IPS-NIHi11 (cell line): ENCODE data around the gene ZDHHC17.

Experiments used
- DNase-seq: peaks from one replicate; pipeline ENCODE4 v3.0.0; 2012; ENCODE audit warnings: mixed read lengths, low spot score

Gene ZDHHC17

DNA sequence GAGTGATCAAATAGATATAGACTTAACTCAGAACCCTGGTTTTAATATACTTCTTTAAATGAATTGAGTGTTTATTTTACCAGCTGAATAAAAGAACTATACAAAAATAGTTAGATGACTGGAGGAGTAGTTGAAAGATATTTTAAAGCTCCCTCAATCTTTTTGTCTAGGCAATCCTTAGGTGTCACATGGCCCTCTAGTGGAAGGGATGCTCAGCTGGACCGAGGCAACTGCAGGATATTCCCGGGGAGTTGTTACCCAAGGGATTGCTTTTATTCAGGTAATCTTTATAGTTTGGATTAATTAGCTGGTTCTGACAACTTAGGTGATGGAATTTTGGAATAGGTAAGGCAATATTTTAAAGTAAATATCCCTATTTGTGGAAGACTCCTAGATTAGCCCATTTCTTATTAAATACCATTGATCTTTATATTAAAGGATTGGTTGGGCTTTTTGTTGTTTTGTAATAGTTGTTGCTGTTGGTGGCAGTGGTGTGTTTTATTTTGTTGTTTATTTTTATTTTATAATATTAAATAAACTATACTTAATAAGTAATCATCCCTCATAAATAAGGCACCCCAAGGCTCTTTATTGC, 57.1 kb downstream of the ZDHHC17 start:
- DNase-seq = peak; percentile 58

DNA sequence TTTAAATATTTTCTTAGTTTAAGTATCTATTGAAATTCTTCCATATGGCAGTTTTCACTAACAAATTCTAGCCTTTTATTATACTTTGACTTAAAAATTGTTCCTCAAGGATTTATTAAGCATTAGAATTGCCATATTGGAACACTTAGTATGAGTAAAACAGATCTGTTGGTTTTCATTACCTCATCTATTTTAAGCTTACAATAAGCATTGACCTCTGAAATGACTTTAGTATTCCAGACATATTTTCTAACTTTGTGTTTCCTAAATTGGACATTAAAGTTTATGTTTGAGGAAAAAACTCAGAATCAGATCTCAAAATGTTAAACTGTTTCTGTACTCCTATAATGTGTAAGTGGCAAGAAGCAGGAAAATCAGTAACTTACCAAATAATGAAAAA, 66.5 kb downstream of the ZDHHC17 start:
- no peak for DNase-seq

DNA sequence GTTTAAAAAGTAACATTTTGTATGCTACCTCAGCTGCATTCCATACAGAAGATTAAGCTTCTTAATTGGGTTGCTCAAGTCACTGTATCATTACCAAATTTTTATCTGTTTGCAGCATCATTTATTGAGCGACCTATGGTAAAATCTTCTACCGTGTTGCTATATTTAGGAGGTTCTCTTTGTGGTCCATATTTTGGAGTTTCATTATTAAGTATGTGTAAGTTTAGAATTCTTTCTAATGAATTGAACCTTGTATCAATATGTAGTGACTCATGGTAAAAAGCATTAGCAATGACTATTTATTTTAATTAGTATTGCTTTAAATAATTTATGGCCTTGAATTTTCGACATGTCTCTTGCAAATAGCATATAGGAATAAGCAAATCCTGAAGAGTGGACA, 72.7 kb downstream of the ZDHHC17 start:
- DNase-seq = no peak

DNA sequence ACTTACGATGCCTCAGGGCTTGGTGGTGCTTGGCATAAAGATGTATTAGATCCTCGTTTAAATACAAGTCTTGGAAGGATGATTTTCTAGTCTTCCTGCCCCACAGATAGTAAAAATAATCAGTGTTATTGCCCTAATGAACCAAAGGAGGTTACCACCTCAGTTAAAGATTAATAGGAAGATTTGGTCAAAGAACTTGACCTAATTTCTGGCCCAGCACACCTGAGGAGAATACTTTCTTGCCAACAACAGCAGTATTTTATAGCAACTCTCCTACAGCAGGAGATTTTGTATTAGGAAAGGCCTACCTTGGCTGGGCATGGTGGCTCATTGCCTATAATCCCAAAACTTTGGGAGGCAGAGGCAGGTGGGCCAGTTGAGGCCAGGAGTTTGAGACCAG, 83.3 kb downstream of the ZDHHC17 start:
- no peak for DNase-seq

DNA sequence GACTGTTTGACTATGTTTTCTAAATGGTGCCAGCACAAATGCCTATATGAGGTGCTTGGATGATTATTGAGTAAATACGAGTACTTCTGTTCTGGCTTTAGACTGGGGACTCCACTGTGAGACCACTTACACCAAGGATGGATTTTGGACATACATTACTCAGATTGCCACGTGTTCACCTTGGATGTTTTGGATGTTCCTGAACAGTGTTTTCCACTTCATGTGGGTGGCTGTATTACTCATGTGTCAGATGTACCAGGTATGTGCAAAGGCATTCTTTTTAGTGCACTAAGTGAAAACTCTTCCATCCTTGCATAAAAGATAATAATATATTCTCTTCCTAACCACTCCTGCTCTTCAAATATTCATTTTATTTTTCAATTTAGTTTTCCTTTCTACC, 84.2 kb downstream of the ZDHHC17 start:
- no peak for DNase-seq

DNA sequence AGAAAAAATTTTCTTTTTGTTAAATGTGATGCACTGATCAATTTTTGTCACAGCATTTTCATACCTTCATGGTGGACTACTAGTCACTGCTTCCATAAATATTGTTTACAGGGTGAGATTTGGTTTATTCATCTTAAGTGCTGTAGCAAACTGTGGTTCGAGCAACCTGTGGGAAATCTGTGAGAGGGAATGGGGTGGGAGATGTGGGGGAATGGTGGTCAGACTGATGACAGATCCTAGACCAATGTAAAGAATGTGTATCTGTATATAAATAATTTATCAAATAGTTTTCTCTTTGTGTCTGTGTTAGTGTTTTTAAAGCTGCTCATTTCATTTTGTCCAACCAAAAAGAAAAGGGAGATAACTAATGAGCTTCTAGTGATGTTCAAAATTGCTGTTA, 88.2 kb downstream of the ZDHHC17 start:
- DNase-seq = no peak

DNA sequence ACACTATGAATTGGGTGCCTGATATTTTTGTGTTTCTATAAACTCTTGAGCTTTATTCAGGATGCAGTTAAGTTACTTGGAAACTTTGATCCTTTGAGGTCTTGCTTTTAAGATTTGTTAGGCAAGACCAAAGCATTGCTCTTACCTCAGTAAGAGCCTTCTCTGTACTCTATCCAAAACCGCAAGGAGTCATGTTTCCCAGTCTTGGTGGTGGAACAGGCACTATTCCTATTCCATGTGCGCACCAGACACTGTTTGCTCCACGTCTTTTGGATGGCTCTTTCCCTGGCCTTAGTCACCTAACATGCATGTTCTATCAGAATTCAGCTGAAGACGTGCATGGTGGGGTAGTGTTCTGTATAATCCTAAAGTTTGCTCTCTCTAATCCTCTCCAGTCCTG, 91.4 kb downstream of the ZDHHC17 start:
- no peak for DNase-seq

DNA sequence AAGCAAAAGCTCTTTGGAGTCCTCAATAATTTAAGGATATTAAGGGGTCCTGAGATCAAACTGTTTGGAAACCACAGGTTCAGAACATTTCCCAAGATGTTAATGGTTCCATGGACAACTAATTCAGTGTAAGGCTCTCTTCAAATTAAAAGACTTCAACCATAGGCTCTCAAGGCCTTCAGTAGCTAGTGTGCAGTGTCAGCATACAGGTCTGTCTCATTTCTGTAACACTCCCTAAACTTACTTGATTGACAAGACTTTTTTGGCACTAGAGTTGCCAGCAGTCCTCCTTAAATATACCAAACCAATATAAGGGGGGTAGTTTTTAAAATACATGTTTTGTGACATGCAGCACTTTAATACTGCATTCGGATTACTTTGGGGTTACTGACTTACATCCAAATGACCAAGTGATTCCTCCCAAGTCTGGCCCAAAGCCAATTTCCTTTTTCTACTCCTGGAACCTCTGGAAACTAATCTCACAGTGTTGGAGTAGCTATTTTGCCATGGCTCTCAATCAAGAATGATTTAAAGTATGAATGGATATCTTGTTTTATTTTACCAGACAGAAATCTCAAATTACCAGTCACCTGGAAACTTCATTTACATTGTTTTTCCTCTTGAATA, 92.2 kb downstream of the ZDHHC17 start:
- DNase-seq = no peak

DNA sequence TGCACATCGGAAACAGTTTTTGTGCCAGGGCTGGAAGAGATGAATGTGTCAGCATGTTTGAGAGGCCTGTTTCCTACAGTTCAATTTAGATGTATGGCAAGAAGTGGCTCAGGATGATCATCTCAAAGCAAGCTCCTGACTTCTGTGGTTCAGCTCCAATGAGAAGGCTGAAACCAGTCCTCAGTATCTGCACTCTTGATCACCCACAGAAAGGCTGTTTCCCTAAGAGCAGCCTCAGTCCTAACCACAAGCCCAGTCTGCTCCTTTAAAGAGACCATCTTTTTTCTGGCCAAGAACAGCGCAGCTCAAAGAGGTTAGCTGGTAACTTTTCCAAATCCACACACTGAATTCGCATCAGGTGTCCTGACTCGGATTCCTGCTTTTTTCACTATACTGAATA, 95.7 kb downstream of the ZDHHC17 start:
- no peak for DNase-seq

DNA sequence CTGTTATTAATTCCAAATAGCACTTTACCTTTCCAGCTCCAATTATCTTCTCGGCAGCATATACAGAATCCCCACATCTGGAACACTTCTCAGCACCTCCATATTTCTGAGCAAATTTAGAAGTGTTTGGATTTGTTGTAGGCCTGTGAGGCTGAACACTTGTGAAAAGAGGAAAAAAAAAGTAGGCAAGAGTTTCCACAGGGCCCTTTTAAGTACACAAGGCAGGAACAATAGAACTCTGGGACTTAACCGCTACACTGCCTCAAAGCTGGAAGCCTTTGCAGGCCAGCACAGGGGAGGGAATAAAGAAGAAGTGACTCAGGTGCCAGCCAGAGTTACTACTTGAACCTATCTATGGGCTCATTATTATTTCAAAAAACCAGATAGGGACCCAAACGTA, 96.3 kb downstream of the ZDHHC17 start:
- no peak for DNase-seq

DNA sequence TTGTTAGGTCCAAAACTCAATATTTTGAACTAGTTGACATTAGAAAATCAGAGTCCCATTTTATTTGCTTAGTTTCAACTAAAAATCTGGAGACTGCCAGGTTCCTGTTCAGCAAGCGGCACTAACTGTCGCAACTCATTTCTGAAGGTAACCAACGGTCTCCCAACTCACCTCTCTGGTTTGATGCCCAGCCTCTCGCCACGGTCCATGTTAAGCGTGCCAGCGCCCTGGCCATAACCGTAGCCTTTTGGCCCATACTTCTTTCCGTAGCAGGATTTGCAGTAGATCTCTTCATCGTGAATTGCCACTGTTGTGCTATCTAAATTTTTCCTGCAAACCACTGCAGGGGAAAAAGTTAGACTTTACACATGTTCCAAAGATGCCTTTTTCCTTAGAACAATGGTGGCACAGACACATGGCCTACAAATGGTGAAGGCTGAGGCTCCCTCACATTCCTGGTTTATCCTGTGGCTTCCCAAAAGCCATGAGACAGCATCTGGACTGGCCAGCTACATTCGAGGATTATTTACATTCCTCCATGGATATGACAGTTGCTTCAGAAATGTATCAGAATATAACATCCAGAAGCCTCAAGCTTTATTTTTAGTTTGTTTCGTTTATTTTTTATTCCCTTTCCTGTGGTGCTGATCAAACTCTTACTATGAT, 99.2 kb downstream of the ZDHHC17 start:
- no peak for DNase-seq

DNA sequence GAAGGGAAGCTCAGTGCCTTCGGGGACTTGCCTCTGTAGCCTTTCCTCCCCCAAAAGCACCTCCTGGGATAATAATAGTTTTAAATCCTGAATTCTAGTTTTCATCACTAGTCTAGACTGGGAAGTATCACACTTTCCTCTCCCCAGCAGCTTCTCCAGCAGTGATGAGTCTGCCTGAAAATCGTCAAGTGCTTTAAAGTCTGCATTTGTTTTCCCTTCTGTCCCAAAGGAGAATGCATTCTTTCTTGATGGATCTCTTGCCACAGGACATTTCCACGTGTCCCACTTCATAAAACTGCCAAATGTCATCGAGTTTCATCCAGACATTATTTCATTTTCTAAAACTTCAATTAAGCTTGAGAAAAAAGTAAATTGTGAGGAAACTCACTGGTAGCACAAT, 99.9 kb downstream of the ZDHHC17 start:
- DNase-seq = no peak

DNA sequence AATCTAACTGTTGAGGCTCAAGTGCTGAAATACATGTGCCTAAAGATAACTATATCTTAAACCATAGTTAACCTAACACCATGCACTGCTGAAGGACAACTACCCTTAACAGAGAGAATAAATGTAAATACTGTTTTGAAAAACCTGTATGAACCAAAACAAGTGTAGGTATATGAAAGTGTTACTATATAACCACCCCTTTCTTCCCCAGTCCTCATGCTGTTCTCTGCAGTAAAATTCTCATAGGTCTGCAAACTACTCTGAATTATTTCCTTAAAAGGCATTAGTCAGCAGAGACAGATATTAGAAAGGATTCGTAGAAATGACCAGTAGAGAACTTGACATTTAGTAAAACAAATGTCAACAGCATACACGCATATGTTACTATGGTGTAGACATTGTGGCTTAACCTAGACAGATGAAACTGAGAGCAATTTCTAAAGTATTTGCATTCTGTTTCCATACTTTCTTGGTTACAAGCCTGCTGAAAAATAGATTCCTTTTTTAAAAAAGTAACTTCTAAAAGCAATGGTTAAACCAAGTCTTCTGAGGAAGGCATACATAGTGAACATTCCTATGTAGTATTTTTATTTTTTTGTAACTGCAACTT, 101.0 kb downstream of the ZDHHC17 start:
- no peak for DNase-seq

DNA sequence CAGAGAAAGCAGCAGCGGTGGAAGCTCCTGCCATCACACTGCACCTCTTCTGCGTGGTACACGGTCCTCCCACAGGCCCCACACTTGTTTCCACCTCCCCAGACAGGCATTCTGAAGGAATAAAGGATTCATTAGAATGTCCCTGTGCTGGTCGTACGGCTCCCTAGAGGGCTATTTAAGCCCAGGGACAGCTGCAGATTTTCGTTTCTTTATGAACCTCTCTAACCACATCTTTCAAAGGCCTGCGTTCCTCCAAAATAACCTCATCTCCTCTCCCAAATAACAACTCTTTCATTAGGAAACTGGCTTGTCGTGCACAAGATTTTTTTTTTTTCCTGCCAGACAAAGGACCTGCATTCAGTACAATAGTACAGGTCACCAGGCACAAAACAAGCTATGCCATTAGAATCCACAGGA, 102.2 kb downstream of the ZDHHC17 start:
- DNase-seq = no peak

DNA sequence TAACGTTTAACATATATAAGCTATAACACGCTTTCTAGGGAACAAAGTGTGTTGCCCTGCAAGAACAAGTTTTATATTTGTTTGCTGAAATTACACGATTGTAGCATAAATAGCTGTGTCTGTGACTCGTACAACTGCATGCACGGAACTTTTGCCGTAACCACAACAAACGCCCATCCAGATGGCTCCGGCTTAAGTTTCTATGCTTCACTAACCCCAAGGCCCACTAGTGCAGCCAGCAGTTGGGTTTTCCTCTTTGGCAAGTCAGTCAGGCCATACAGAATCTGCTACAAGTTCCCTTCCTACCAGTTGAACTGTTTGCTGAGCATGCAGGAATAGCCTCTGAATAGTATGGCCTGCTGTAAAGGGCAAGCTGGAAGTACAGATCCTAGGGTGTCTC, 102.8 kb downstream of the ZDHHC17 start:
- no peak for DNase-seq

DNA sequence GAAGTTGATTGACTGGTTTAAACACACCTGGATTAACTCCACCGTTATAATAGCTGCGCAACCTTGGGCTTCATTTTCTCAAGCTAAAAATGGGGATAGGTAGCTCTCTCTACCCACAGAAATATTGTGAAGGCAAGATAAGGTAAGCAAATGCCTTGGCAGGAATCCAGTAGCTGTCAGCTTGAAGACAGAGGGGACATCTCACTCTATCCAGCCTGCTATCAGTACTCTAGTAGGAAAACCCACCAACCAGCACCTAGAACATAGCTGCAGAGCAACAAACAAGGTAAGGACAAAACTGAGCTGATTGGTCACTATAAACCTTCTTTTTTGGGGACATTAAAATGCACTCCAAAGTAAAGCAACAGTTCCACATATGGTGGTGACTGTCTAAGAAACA, 107.2 kb downstream of the ZDHHC17 start:
- no peak for DNase-seq

DNA sequence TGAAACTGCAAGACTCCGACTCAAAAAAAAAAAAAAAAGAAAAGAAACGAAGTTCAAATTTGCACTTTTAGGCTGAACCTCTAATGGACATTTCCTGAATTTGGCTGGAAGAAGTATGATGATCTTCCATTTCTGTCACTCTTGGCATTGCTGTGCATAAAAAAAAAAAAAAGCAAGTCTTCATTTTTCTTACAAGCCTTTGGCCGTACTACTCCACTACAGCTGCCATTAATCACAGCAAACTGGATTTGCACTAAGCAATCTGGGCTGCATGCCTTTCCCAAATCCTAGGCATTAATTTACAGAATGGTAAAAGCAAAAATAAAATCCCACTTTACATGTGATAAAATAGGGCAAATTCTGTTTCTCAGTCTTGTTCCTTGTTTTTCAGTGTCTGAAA, 107.8 kb downstream of the ZDHHC17 start:
- DNase-seq = no peak

DNA sequence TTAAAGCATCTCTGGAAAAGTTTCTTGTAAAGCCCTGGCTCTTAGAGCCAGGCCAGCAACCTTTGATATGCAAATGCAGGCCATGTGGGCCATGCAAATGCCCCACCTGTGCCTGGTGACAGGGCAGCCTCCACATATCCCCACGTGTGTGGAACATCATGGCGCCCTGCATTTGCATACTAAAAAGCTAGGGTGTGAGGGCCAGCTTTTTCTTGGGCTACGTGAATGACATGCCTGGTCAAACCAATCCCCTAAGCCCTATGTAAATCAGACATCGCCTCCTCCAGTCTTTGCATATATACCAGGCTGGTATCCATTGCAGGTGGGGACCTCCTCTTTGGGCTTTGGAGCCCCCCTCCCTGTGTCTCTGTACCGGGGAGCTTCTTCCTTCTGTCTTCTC, 108.5 kb downstream of the ZDHHC17 start:
- DNase-seq = peak; percentile 41

DNA sequence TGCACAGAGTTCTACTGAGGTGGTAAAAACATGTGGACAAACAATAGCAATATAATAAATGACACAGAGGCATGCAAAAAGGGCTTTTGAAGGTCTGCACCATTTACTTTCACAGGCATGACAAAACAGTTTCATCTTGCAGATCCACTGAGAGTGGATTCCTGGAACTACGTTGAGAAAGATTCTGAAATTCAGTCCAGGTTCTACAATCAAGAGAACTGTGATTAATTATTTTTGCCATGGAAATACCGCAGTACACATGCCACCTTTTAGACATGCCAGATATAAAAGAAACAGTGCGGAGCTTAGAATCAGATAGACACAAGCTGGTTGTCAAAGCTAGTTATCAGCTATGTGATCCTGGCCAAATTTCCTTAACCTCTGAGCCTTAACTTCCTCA, 110.1 kb downstream of the ZDHHC17 start:
- no peak for DNase-seq

DNA sequence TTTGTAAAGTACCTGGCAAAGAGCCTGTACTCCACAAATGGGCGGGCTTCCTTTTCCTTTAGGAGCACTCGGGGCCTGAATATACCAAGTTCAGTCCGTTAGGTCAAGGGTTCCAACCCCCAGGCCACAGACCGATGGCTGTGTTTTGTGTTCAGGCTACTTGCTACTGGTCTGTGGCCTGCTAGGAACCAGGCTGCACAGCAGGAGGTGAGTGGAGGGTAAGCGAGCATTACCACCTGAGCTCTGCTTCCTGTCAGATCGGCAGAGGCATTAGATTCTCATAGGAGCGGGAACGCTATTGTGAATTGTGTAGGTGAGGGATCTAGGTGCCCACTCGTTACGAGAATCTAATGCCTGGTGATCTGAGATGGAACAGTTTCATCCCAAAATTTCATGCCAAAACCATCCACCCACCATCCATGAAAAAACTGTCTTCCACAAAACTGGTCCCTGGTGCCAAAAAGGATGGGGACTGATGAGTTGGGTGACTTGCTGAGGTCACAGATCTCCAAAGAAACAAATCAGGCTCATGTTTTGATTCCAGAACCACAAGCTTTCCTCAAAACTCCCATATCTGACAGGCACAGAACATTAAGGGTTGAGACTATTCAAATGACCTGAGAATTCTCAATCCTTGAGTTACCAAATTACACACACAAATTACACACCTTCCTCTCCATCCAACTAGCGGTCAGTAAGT, 110.7 kb downstream of the ZDHHC17 start:
- DNase-seq = no peak

DNA sequence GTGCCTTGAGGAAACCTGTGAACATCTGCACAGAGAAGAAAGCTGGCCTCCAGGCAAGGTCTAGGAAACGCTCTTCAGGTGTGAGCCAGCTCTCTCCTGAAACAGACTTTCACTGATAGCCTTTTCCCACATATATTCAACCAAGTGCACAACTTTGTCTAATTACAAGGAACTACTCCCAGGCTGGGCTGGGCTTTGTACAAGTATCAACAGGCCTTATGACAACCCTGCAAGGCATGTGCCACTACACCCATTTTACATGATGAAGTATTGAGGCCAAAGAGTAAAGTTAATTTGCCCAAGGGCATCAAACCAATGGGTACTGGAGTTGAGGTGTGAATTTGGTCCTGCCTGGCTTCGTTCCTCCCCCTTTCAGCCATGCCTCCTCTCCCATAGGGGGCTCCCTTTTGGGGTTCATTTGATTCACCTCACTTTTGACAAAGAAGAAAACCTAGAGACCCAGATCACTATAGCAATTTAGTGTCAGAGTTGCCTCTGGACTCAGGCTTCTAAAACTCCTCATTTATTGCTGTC, 112.8 kb downstream of the ZDHHC17 start:
- no peak for DNase-seq

DNA sequence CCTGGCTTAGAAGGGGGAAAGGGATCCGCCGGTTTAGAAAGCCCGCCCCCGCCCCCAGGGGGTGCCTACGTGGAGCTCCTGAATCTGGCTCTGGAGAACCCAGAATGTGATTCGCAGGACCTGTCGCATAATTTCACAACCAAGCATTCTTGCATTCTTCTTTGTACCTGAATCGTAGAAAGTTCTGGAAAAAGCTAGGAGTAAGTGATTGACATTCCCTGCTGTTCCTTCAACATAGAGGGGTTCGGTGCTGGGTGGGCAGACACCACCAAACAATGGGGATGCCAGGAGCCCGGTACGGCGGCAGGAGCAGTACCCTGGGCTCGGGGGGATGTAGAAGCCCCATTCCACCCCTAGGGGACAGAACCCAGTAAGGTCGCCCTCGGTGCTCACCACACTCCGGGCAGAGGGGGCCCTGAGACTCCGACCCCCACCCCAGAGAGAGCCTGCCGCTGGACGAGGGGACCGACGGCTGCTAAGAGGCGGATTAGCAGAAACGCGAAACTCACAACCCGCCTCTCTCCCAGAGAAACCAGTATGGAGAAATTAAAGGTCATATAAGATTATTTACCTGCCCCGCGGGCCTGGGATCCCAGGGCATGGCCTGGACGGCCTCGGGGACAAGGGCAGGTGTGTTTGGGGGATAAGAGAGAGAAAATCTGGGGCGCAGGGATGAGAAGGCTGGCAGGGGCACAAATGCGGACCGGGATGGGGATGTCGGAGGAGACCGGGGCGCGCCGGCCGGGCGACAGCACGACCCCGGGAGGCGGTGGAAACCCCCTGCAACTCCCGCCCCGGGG, 114.4 kb downstream of the ZDHHC17 start:
- peak; percentile 60 for DNase-seq
